ENCODE measurements around the gene BCOR. TPM values are rescaled to one million over a fixed set of nuclear protein-coding genes. Genes with fewer than 3 reads are reported as not detected.

Gene BCOR
- total RNA-seq, 6 experiments from 2014 or later = 15.0 to 20.3 (median 18.3) TPM

GRCh38 chrX:40103565-40104323, 6.0 kb upstream of the BCOR start:
- H3K27me3 Mint-ChIP-seq (ENCODE audit: insufficient read depth) = no peaks in the 10 kb centered on the region
- H3K4me1 Mint-ChIP-seq (ENCODE audit: low read depth) = peaks cover 17% of the 10 kb centered on the region
- TF ChIP-seq CTCF (IDR thresholded peaks at IDR 0.05) = no peak
- H3K9me3 Mint-ChIP-seq = no peaks in the 10 kb centered on the region
- no peak for DNase-seq
- H3K36me3 Mint-ChIP-seq (ENCODE audit: low read depth) = no peaks in the 10 kb centered on the region
- no peak overlapping the region for H3K27ac Mint-ChIP-seq
- no peak overlapping the region; the same call in 1 of the 2 replicates for H3K4me3 Mint-ChIP-seq

GRCh38 chrX:40102393-40103381, 4.9 kb upstream of the BCOR start:
- Mint-ChIP-seq H3K4me1 (ENCODE audit: low read depth) (peaks cover 14% of the 10 kb centered on the region), H3K27ac (no peak overlapping the region), H3K4me3 (no peak overlapping the region), H3K36me3 (ENCODE audit: low read depth) (no peaks in the 10 kb centered on the region), H3K9me3 (no peaks in the 10 kb centered on the region), H3K27me3 (ENCODE audit: insufficient read depth) (no peaks in the 10 kb centered on the region)
- TF ChIP-seq CTCF (IDR thresholded peaks at IDR 0.05) = no peak
- no peak for DNase-seq

GRCh38 chrX:40101430-40101802, 3.7 kb upstream of the BCOR start:
- no peak for TF ChIP-seq CTCF (IDR thresholded peaks at IDR 0.05)
- no peaks in the 10 kb centered on the region for H3K36me3 Mint-ChIP-seq (ENCODE audit: low read depth)
- no peak overlapping the region for H3K4me3 Mint-ChIP-seq
- no peaks in the 10 kb centered on the region for H3K9me3 Mint-ChIP-seq
- H3K27ac Mint-ChIP-seq = no peak overlapping the region
- H3K4me1 Mint-ChIP-seq (ENCODE audit: low read depth) = 0 out of 2 replicates have a peak, but pooled peaks cover 7% of the 10 kb centered on the region
- no peaks in the 10 kb centered on the region for H3K27me3 Mint-ChIP-seq (ENCODE audit: insufficient read depth)
- no peak for DNase-seq

- Mint-ChIP-seq H3K27me3 (ENCODE audit: insufficient read depth) (no peaks in the 10 kb centered on the region), H3K36me3 (ENCODE audit: low read depth) (no peaks in the 10 kb centered on the region), H3K27ac (no peak overlapping the region), H3K4me1 (ENCODE audit: low read depth) (0 out of 2 replicates have a peak, but pooled peaks cover 7% of the 10 kb centered on the region), H3K9me3 (no peaks in the 10 kb centered on the region), H3K4me3 (no peak overlapping the region)
- TF ChIP-seq CTCF (IDR thresholded peaks at IDR 0.05) = no peak
- no peak for DNase-seq
Measured at GRCh38 chrX:40100537-40101429, 3.0 kb upstream of the BCOR start.

GRCh38 chrX:40100141-40100536, 2.4 kb upstream of the BCOR start:
- Mint-ChIP-seq H3K4me3 (no peak overlapping the region), H3K27ac (no peak overlapping the region), H3K27me3 (ENCODE audit: insufficient read depth) (no peaks in the 10 kb centered on the region), H3K36me3 (ENCODE audit: low read depth) (no peaks in the 10 kb centered on the region), H3K4me1 (ENCODE audit: low read depth) (0 out of 2 replicates have a peak, but pooled peaks cover 7% of the 10 kb centered on the region), H3K9me3 (no peaks in the 10 kb centered on the region)
- DNase-seq = no peak
- no peak for TF ChIP-seq CTCF (IDR thresholded peaks at IDR 0.05)

Measured in HFFc6 (cell line).